Activated CD4-positive, alpha-beta T cell treated with anti-CD3 and anti-CD28 coated beads, Interleukin-2, amount 10 ng/mL, durations not matched to agents 7 days and 5 days (primary cell): Measurements from ENCODE around the gene KICS2. TPM values are rescaled to one million over a fixed set of nuclear protein-coding genes. Genes with fewer than 3 reads are reported as not detected.

Experiments
- CTCF ChIA-PET: fragments of 350-600 bp; sonication (Branson Sonifier 250); formaldehyde crosslinking; loops from one replicate; lab custom pipeline; 2021; ENCODE audit warnings: antibody characterized with exemption; lab: Charles Lee
- POLR2A ChIA-PET: fragments of 350-600 bp; sonication (Branson Sonifier 250); formaldehyde crosslinking; loops from one replicate; lab custom pipeline; 2021; ENCODE audit warnings: antibody characterized with exemption; lab: Charles Lee
- DNase-seq: peaks from one replicate; pipeline ENCODE4 v3.0.0-alpha.2; 2020
- H3K27ac Mint-ChIP-seq: one replicate; pipeline ENCODE4 v1.8.0; 2021; ENCODE audit warnings: mild to moderate bottlenecking, moderate library complexity, mixed read lengths
- H3K27me3 Mint-ChIP-seq: one replicate; pipeline ENCODE4 v1.8.0; 2021; ENCODE audit warnings: mixed read lengths
- H3K36me3 Mint-ChIP-seq: one replicate; pipeline ENCODE4 v1.8.0; 2021; ENCODE audit warnings: low read depth, mixed read lengths
- H3K4me1 Mint-ChIP-seq: one replicate; pipeline ENCODE4 v1.8.0; 2021; ENCODE audit warnings: mixed read lengths
- H3K4me3 Mint-ChIP-seq: one replicate; pipeline ENCODE4 v1.8.0; 2021; ENCODE audit warnings: mild to moderate bottlenecking, moderate library complexity, mixed read lengths
- H3K9me3 Mint-ChIP-seq: one replicate; pipeline ENCODE4 v1.8.0; 2021; ENCODE audit warnings: mixed read lengths
- total RNA-seq, 2 experiments: library from RNA; stranded (reverse); gene quantifications; one replicate each; pipeline ENCODE4 v1.2.3, GENCODE V29; 2021

Gene KICS2
- total RNA-seq, 2 experiments from 2014 or later = 8.4 to 8.7 TPM

- CTCF ChIA-PET = no interaction called here
- DNase-seq = no peak
- Mint-ChIP-seq H3K4me1 (no peaks in the 10 kb centered on the region), H3K9me3 (no peaks in the 10 kb centered on the region), H3K4me3 (no peak overlapping the region), H3K36me3 (no peaks in the 10 kb centered on the region), H3K27ac (no peak overlapping the region), H3K27me3 (no peaks in the 10 kb centered on the region)
- POLR2A ChIA-PET = no interaction called here
Observed at GRCh38 chr12:64184216-64184615, 37.9 kb downstream of the KICS2 start.

- H3K27me3 Mint-ChIP-seq = no peaks in the 10 kb centered on the region
- no peaks in the 10 kb centered on the region for H3K36me3 Mint-ChIP-seq
- no peaks in the 10 kb centered on the region for H3K4me1 Mint-ChIP-seq
- H3K27ac Mint-ChIP-seq = no peak overlapping the region
- ChIA-PET POLR2A (no interaction called here), CTCF (interaction anchor here (0.6 kb wide), 1 partner anchor 58 kb away, joined by 3 read pairs; no protein-coding TSS in a partner anchor)
- DNase-seq = no peak
- H3K9me3 Mint-ChIP-seq = no peaks in the 10 kb centered on the region
- H3K4me3 Mint-ChIP-seq = no peak overlapping the region
Observed at GRCh38 chr12:64181430-64182291, 40.4 kb downstream of the KICS2 start.

GRCh38 chr12:64180951-64181350 is 41.1 kb downstream of the KICS2 start:
- no peak for DNase-seq
- POLR2A ChIA-PET = no interaction called here
- H3K27ac Mint-ChIP-seq = no peak overlapping the region
- no peaks in the 10 kb centered on the region for H3K36me3 Mint-ChIP-seq
- no peaks in the 10 kb centered on the region for H3K4me1 Mint-ChIP-seq
- no peaks in the 10 kb centered on the region for H3K27me3 Mint-ChIP-seq
- H3K9me3 Mint-ChIP-seq = no peaks in the 10 kb centered on the region
- no peak overlapping the region for H3K4me3 Mint-ChIP-seq
- CTCF ChIA-PET = no interaction called here

- DNase-seq = no peak
- ChIA-PET CTCF (no interaction called here), POLR2A (no interaction called here)
- no peaks in the 10 kb centered on the region for H3K4me1 Mint-ChIP-seq
- no peak overlapping the region for H3K27ac Mint-ChIP-seq
- H3K4me3 Mint-ChIP-seq = no peak overlapping the region
- no peaks in the 10 kb centered on the region for H3K27me3 Mint-ChIP-seq
- no peaks in the 10 kb centered on the region for H3K36me3 Mint-ChIP-seq
- no peaks in the 10 kb centered on the region for H3K9me3 Mint-ChIP-seq
Observed at GRCh38 chr12:64178122-64178521, 44.0 kb downstream of the KICS2 start.

GRCh38 chr12:64177001-64177400 is 45.1 kb downstream of the KICS2 start:
- Mint-ChIP-seq H3K36me3 (no peaks in the 10 kb centered on the region), H3K27ac (no peak overlapping the region), H3K4me3 (no peak overlapping the region), H3K27me3 (no peaks in the 10 kb centered on the region), H3K9me3 (no peaks in the 10 kb centered on the region), H3K4me1 (no peaks in the 10 kb centered on the region)
- DNase-seq = no peak
- POLR2A ChIA-PET = no interaction called here
- CTCF ChIA-PET = no interaction called here

- Mint-ChIP-seq H3K27me3 (no peaks in the 10 kb centered on the region), H3K9me3 (no peaks in the 10 kb centered on the region), H3K27ac (no peak overlapping the region), H3K4me1 (no peaks in the 10 kb centered on the region), H3K36me3 (no peaks in the 10 kb centered on the region), H3K4me3 (no peak overlapping the region)
- POLR2A ChIA-PET = no interaction called here
- CTCF ChIA-PET = interaction anchor here (1.1 kb wide), 1 partner anchor 15 kb away, joined by 3 read pairs; no protein-coding TSS in a partner anchor
- no peak for DNase-seq
Observed at GRCh38 chr12:64175254-64175945, 46.7 kb downstream of the KICS2 start.

GRCh38 chr12:64173456-64173855 is 48.6 kb downstream of the KICS2 start:
- Mint-ChIP-seq H3K36me3 (no peaks in the 10 kb centered on the region), H3K27ac (no peak overlapping the region), H3K4me3 (no peak overlapping the region), H3K27me3 (no peaks in the 10 kb centered on the region), H3K4me1 (no peaks in the 10 kb centered on the region), H3K9me3 (no peaks in the 10 kb centered on the region)
- ChIA-PET CTCF (no interaction called here), POLR2A (no interaction called here)
- DNase-seq = no peak

Other genes starting within 250 kb of the KICS2 start
- gene C12orf56, start 168.5 kb upstream of the KICS2 start, total RNA-seq = not detected
- 10 to 100 TPM; 88.2 to 93.4 TPM for gene XPOT, start 182.1 kb upstream of the KICS2 start, total RNA-seq
- gene TBK1, start 229.8 kb upstream of the KICS2 start, total RNA-seq = 10 to 100 TPM; 22.7 to 24.1 TPM